H9 (cell line): ENCODE results near the gene TSPAN33. TPM values are rescaled to one million over a fixed set of nuclear protein-coding genes. Genes with fewer than 3 reads are reported as not detected.

Source experiments
- DNase-seq: peaks from one replicate; pipeline ENCODE4 v3.0.0-alpha.2; 2017
- H2AFZ ChIP-seq: one replicate; pipeline ENCODE4 v1.6.1; 2013; ENCODE audit warnings: mild to moderate bottlenecking, low read length, control low read depth, moderate library complexity
- H2AK5ac ChIP-seq: 2 replicates; pipeline ENCODE4 v1.6.1; 2013; ENCODE audit warnings: low read length, control low read depth, mixed read lengths; ENCODE audit not compliant: insufficient read length
- H2BK120ac ChIP-seq: one replicate; pipeline ENCODE4 v1.6.1; 2013; ENCODE audit warnings: low read depth, mild to moderate bottlenecking, low read length, control low read depth, inconsistent platforms; ENCODE audit not compliant: poor library complexity, severe bottlenecking
- H2BK12ac ChIP-seq: 2 replicates; pipeline ENCODE4 v1.6.1; 2013; ENCODE audit warnings: low read length, control low read depth, mixed read lengths, low read depth; ENCODE audit not compliant: insufficient read length
- H2BK15ac ChIP-seq: 2 replicates; pipeline ENCODE4 v1.6.1; 2013; ENCODE audit warnings: low read depth, low read length, control low read depth
- H2BK20ac ChIP-seq: one replicate; pipeline ENCODE4 v1.6.1; 2013; ENCODE audit warnings: low read depth, mild to moderate bottlenecking, low read length, control low read depth, inconsistent platforms; ENCODE audit not compliant: poor library complexity, severe bottlenecking
- H2BK5ac ChIP-seq: 2 replicates; pipeline ENCODE4 v1.6.1; 2013; ENCODE audit warnings: low read length, control low read depth, mixed read lengths; ENCODE audit not compliant: insufficient read length
- H3K14ac ChIP-seq: 2 replicates; pipeline ENCODE4 v1.6.1; 2013; ENCODE audit warnings: low read length, control low read depth; ENCODE audit not compliant: insufficient read depth
- H3K18ac ChIP-seq: 2 replicates; pipeline ENCODE4 v1.6.1; 2013; ENCODE audit warnings: low read depth, mild to moderate bottlenecking, mixed read lengths, low read length, control low read depth; ENCODE audit not compliant: insufficient read length
- H3K23ac ChIP-seq: 2 replicates; pipeline ENCODE4 v1.6.1; 2013; ENCODE audit warnings: low read length, control low read depth, mixed read lengths, low read depth; ENCODE audit not compliant: insufficient read length
- H3K23me2 ChIP-seq: 2 replicates; pipeline ENCODE4 v1.6.1; 2013; ENCODE audit warnings: low read depth, mild to moderate bottlenecking, mixed read lengths, low read length, control low read depth; ENCODE audit not compliant: insufficient read length, poor library complexity, severe bottlenecking
- H3K27ac ChIP-seq: 2 replicates; pipeline ENCODE4 v1.5.1; 2013; ENCODE audit warnings: low read length, control low read depth, mixed read lengths, low read depth; ENCODE audit not compliant: insufficient read length
- H3K27me3 ChIP-seq: 2 replicates; pipeline ENCODE4 v1.6.1; 2013; ENCODE audit warnings: low read length, control low read depth, inconsistent platforms; ENCODE audit not compliant: insufficient read depth
- H3K4ac ChIP-seq: 2 replicates; pipeline ENCODE4 v1.6.1; 2013; ENCODE audit warnings: low read depth, mild to moderate bottlenecking, control low read depth, inconsistent platforms, low read length, moderate library complexity
- H3K4me1 ChIP-seq: 2 replicates; pipeline ENCODE4 v1.6.1; 2013; ENCODE audit warnings: low read length, control low read depth, inconsistent platforms; ENCODE audit not compliant: insufficient read depth
- H3K4me2 ChIP-seq: 2 replicates; pipeline ENCODE4 v1.6.1; 2013; ENCODE audit warnings: low read length, control low read depth, mixed read lengths; ENCODE audit not compliant: insufficient read length, insufficient read depth
- H3K56ac ChIP-seq: 2 replicates; pipeline ENCODE4 v1.6.1; 2013; ENCODE audit warnings: low read depth, mild to moderate bottlenecking, mixed read lengths, low read length, control low read depth; ENCODE audit not compliant: insufficient read length
- H3K79me1 ChIP-seq: 2 replicates; pipeline ENCODE4 v1.6.1; 2013; ENCODE audit warnings: low read depth, mild to moderate bottlenecking, moderate library complexity, low read length, control low read depth, inconsistent platforms; ENCODE audit not compliant: insufficient read depth, poor library complexity, severe bottlenecking
- H3K79me2 ChIP-seq: 2 replicates; pipeline ENCODE4 v1.6.1; 2013; ENCODE audit warnings: low read length, control low read depth, inconsistent platforms; ENCODE audit not compliant: insufficient read depth
- H3K9ac ChIP-seq: 2 replicates; pipeline ENCODE4 v1.6.1; 2013; ENCODE audit warnings: low read length, control low read depth, mixed read lengths; ENCODE audit not compliant: insufficient read length; ENCODE audit errors: extremely low read depth
- H3K9me3 ChIP-seq: one replicate; pipeline ENCODE4 v1.6.1; 2013; ENCODE audit warnings: low read depth, low read length, inconsistent platforms; ENCODE audit not compliant: control insufficient read depth
- H3T11ph ChIP-seq: one replicate; pipeline ENCODE4 v1.6.1; 2013; ENCODE audit warnings: mild to moderate bottlenecking, low read length, control low read depth, inconsistent platforms
- H4K20me1 ChIP-seq: one replicate; pipeline ENCODE4 v1.6.1; 2013; ENCODE audit not compliant: control insufficient read depth, insufficient read length, insufficient read depth
- H4K5ac ChIP-seq: 2 replicates; pipeline ENCODE4 v1.6.1; 2013; ENCODE audit warnings: low read depth, mild to moderate bottlenecking, mixed read lengths, low read length, control low read depth; ENCODE audit not compliant: insufficient read length
- H4K8ac ChIP-seq: replicated peaks from 2 replicates; pipeline ENCODE4 v1.6.1; 2013; ENCODE audit warnings: low read length, control low read depth, mixed read lengths, low read depth; ENCODE audit not compliant: insufficient read length
- H4K91ac ChIP-seq: 2 replicates; pipeline ENCODE4 v1.6.1; 2013; ENCODE audit warnings: low read depth, mild to moderate bottlenecking, moderate library complexity, mixed read lengths, low read length, control low read depth; ENCODE audit not compliant: insufficient read length
- H3K27ac Mint-ChIP-seq, 3 experiments: 2 replicates in 2 of 3; 3 replicates in 1 of 3; pipeline ENCODE4 v1.8.0; 2020 to 2021; ENCODE audit warnings: mixed read lengths in 3 of 3, mild to moderate bottlenecking in 1 of 3, moderate library complexity in 1 of 3
- H3K27me3 Mint-ChIP-seq: 2 replicates; pipeline ENCODE4 v1.8.0; 2021; ENCODE audit warnings: low read depth, mild to moderate bottlenecking, moderate library complexity, mixed read lengths
- H3K36me3 Mint-ChIP-seq, 3 experiments: 2 replicates in 2 of 3; 3 replicates in 1 of 3; pipeline ENCODE4 v1.8.0; 2020 to 2021; ENCODE audit warnings: low read depth in 3 of 3, mixed read lengths in 3 of 3; ENCODE audit not compliant: insufficient read depth in 1 of 3
- H3K4me1 Mint-ChIP-seq, 2 experiments: 2 replicates each; pipeline ENCODE4 v1.8.0; 2020; ENCODE audit warnings: mixed read lengths in 2 of 2
- H3K4me3 Mint-ChIP-seq, 2 experiments: 2 replicates in 1 of 2; 3 replicates in 1 of 2; pipeline ENCODE4 v1.8.0; 2020 to 2021; ENCODE audit warnings: mild to moderate bottlenecking in 2 of 2, mixed read lengths in 2 of 2, moderate library complexity in 1 of 2
- H3K9me3 Mint-ChIP-seq, 2 experiments: 2 replicates in 1 of 2; 3 replicates in 1 of 2; pipeline ENCODE4 v1.8.0; 2020; ENCODE audit warnings: mild to moderate bottlenecking in 2 of 2, mixed read lengths in 2 of 2, moderate library complexity in 1 of 2
- CTCF ChIP-seq: fragments of 200-600 bp; sonication (generic); conservative IDR thresholded peaks from 3 replicates; pipeline ENCODE4 v1.8.0; 2021; ENCODE audit warnings: antibody characterized with exemption, mild to moderate bottlenecking
- WGBS: extraction: QIAGEN DNeasy Blood & Tissue Kit; methylation state at CpG from one replicate; pipeline ENCODE4 v1.1.7; 2013; ENCODE audit warnings: missing lambda C conversion rate, low lambda C conversion rate, mixed read lengths; ENCODE audit not compliant: insufficient read length; ENCODE audit errors: extremely low coverage; 5-methylcytosine and 5-hydroxymethylcytosine counted together
- total RNA-seq: library from RNA; stranded (reverse); gene quantifications from 2 replicates; pipeline ENCODE4 v1.2.1, GENCODE V29; 2021

TSPAN33 gene
- total RNA-seq, 1 experiment from 2014 or later = 34.7 TPM

DNA sequence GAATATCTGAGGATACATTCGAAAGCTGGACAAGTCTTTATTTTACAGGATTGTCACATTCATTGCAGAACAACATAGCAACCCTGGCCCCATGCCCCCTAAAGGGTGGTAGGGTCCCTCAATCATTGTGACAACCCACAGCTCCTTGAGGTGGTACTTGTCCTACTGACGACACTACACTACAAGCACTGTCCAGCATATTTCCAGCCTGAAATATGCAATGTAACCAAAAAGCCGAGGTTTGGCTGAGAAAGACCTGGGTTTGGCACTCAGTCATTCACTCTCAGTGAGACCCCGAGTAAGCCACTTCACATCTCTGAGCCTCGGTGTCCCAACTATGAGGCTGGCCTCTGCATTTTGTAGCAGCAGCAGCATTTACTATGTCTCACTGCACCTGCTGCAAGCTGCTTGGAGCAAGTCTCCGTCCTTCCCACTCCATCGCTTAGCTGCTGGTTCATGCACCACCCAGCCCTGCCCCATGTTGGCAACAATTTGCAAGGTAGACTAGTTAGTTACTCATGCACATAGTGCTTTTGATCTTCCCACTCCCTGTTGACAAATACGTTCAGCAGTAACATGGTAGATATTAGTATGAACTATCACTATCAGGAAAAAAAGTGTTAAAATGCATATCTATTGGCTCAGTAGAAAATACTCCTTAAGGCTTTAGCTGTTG lies 46.0 kb upstream of the TSPAN33 start:
- H3K9me3 ChIP-seq = no peaks in the 10 kb centered on the region
- H4K20me1 ChIP-seq = no peaks in the 10 kb centered on the region
- no peaks in the 10 kb centered on the region for H3K79me2 ChIP-seq
- no peak overlapping the region for H2AFZ ChIP-seq
- H2BK120ac ChIP-seq = no peak overlapping the region
- no peak overlapping the region for H2BK15ac ChIP-seq
- Mint-ChIP-seq H3K9me3 (no peaks in the 10 kb centered on the region), H3K27ac (no peak overlapping the region), H3K4me3 (no peak overlapping the region), H3K36me3 (no peaks in the 10 kb centered on the region), H3K27me3 (peaks cover 5% of the 10 kb centered on the region), H3K4me1 (peaks cover 0 to 4% of the 10 kb centered on the region in 2 experiments; a peak in 2 of 4 replicates)
- H3K4ac ChIP-seq = no peak overlapping the region
- no peaks in the 10 kb centered on the region for H3K23me2 ChIP-seq
- no peak overlapping the region for H4K8ac ChIP-seq
- H3K14ac ChIP-seq = no peak overlapping the region
- no peak overlapping the region for H3K4me2 ChIP-seq
- no peak for DNase-seq
- no peak overlapping the region for H2AK5ac ChIP-seq
- H3K4me1 ChIP-seq = peaks cover 3% of the 10 kb centered on the region; the same call in 1 of the 2 replicates
- no peak overlapping the region for H4K91ac ChIP-seq
- no peak overlapping the region for H2BK5ac ChIP-seq
- no peak overlapping the region for H2BK20ac ChIP-seq
- WGBS = no CpG with 5 or more reads among the region's 8 CpGs
- H3T11ph ChIP-seq = no peak overlapping the region
- no peaks in the 10 kb centered on the region for H3K79me1 ChIP-seq
- H3K18ac ChIP-seq = no peak overlapping the region
- no peak overlapping the region for H3K56ac ChIP-seq
- H2BK12ac ChIP-seq = no peak overlapping the region
- no peak overlapping the region for H3K9ac ChIP-seq
- H3K27me3 ChIP-seq = no peaks in the 10 kb centered on the region
- TF ChIP-seq CTCF = no peak
- H4K5ac ChIP-seq = no peak overlapping the region
- no peak overlapping the region for H3K23ac ChIP-seq
- H3K27ac ChIP-seq = no peak overlapping the region
